Hematopoietic multipotent progenitor cell treated with erythropoietin and hydrocortisone succinate and interleukin-3 and kit ligand, for 8 days (in vitro differentiated cells): ENCODE results near the gene TEX36.
"Not testable (repeated sequence)": the region's sequence is repeated elsewhere in the genome, so short reads cannot be mapped to it uniquely, and the experiment has no call there.

Source experiments
- DNase-seq: peaks from one replicate; pipeline ENCODE4 v3.0.0-alpha.2; 2015

TEX36 gene, protein sequence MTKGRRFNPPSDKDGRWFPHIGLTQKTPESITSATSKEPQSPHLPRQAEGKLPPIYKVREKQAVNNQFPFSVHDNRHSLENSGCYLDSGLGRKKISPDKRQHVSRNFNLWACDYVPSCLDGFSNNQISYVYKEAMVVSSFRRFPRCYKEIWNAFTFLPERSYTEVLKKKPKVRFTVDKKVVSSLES

DNA sequence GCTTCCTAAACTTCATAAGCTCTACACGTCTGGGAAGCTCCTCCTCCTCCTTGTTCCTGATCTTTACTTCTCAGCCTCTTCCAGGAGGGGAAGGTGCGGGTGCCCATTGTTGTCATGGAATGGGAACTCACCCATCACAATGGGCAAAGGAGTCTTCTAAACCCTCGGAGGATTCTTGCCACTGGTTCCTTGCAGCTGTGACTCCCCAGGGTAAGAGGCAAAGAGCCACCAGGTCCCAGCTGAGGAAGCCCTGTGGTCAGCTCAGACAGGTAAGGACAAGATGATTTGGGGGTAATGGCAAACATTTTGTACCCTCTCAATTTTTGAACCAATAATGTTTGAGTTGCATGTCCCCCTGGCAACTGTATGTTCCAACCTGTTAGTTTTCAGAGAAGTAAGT lies at the start of gene TEX36:
TSS of gene TEX36 (minus strand) at position 101 of the 400 bp plus-strand sequence. CDS start 174 bp downstream, outside the sequence.
- no peak for DNase-seq

DNA sequence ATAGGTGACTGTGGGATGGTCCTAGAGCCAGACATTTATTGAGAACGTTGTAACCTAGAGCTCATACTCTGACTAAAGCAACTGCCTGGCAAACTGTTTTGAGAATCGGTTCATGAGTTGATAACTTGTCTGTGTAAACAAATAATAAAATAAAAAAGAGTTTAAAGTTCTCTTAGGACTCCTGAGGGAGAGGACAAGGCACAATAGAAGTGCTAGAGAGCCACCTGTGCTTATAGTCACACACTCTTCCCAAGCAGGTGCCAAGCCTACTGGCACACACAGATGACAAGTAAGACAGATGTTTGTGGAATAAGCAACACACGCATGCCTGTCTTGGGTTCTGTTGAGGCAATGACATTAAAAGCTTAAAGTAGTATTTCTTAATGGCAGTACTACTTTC lies 44.5 kb upstream of the TEX36 start:
- no peak for DNase-seq

DNA sequence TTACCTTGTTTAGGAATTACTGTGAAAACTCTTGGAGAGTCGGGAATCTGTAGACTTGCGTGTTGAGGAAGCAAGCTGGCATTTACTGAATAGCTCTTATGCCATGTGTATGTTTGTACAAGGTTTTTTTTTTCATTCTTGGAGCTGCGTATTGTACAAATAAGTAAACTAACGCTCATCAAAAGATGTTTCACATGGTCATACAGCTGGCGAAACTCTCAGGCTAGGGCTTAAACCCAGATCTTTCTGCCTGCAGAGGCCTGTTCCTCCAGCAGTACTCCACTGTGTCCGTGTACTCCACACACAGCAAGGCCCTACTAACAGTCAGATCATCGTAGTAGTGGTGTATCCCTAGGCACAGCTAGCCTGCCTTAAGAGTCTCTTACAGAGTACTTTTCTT lies 44.0 kb upstream of the TEX36 start:
- no peak for DNase-seq

DNA sequence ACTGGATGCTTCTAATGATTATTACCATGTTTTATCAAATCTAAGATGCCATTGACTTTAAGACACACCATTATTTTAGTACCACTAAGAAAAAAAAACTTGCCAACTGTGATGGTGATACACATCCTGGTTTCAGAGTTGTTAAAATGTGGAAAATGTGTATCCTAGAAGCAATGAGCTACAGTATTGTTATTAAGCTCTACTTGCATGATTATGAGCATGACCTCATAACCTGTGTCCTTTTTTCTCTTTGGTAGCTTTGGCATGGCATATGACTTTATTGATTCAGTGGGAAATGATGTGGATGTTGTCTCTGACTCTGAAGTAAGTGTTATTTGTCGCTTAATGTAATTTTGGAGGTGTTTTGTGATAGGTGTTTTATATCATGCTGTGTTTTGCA lies 39.8 kb upstream of the TEX36 start:
- no peak for DNase-seq

DNA sequence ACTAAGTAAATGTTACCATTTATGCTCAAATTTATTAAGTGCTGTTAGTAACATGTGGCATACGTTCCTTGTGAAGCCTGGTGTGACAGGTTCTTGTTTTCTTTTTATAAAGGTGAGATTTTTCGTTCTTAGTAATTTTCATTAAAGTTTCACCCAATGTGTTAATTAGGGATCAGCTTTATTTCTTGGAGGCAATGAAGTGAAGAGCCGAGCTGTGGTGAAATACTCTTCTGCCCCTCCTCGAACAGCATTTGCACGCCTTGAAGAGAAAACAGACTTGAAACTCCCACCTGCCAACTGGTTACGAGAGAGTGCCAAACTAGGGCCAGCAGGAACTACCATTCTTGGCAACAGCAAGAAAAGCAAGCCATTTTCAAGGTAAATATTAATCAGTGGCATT lies 38.1 kb upstream of the TEX36 start:
- no peak for DNase-seq

DNA sequence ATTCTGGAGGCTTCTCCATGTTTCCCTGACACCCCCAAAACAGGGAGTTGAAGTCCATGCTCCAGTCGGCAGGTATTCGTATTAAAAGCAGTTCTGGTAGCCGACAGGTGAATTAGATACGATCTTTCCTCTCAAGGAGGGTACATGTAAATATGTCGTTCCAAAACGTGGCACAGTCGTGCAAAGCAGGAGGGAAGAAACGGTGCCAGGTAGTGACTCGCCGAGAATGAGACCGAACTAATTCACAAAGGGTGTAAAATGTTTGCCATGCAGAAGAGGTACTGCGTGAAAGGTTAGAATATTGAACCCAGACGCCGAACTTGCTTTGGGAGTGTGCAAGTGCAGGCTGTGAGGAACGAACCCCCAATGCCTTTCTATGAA lies 37.0 kb upstream of the TEX36 start:
- no peak for DNase-seq

DNA sequence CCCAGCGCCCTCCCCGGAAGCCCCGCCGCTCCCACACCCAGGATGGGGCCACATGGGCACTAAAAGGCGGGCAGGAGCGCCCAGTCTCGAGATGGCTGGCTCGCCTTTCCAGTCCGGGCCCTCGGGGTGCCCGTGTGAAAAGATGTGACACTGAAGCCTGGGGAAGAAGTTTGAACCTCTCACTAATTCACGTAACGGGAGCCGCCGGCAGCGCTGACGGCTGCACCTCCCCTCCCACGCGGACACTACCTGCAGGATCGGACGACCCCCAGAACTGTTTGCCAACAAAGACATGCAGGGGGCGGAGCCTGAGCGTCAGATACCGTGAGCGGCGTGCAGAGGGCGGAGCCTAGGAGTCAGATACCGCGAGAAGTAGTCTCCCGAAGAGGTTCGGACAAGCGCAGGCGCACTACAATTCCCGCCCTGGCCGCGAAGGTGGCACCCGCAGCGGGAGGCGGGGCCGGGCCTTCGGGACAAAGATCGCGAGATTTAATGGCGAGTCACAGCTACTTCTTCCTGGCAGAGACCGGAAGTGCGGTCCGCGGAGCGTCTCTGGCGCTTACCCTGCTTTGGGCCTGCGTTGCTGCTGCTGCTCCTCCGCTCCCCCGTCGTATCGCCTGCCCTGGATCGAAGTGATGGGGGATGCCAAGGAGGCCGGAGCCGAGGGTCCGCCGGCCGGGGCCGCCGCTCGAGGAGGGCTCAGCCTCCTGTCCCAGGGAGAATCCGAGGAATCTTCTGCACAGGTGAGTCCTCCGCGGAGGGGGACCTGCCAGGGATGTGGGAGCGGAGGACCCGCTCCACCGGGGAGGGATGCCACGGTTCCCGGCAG lies 36.4 kb upstream of the TEX36 start, which contains the start of gene EDRF1:
TSS of gene EDRF1 (plus strand) at position 537 of the 829 bp plus-strand sequence. CDS start at position 636, 99 bp downstream.
- peak; percentile 99 for DNase-seq

DNA sequence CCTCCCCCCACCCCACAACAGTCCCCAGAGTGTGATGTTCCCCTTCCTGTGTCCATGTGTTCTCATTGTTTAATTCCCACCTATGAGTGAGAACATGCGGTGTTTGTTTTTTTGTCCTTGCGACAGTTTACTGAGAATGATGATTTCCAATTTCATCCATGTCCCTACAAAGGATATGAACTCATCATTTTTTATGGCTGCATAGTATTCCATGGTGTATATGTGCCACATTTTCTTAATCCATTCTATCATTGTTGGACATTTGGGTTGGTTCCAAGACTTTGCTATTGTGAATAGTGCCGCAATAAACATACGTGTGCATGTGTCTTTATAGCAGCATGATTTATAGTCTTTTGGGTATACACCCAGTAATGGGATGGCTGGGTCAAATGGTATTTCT lies 31.8 kb upstream of the TEX36 start:
- DNase-seq, result not testable (repeated sequence)

DNA sequence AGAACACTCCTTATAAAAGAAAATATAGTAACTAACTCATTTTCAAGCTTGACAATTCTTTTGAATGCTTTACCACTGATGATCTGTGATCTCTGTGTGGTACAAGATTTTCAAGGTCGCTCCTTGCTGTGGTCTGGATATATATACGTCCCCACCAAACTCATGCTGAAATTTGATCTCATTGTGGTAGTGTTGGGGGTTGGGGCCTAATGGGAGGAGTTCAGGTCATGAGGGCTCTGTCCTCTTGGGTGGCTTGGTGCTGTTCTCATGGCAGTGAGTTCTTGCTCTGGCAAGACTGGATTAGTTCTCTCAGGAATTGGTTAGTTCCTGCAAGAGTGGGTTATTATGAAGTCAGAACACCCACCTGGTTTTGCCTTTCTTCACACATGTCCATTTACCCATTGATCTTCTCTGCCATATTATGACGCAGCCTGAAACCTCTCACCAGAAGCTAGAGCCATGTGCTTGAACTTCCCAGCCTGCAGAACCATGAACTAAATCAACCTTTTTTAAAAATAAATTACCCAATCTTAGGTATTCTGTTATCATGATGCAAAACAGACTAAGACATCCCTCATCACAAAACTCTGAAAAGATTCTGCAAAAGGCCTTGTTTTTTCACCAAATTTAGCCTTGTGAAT lies 28.3 kb upstream of the TEX36 start:
- no peak for DNase-seq

DNA sequence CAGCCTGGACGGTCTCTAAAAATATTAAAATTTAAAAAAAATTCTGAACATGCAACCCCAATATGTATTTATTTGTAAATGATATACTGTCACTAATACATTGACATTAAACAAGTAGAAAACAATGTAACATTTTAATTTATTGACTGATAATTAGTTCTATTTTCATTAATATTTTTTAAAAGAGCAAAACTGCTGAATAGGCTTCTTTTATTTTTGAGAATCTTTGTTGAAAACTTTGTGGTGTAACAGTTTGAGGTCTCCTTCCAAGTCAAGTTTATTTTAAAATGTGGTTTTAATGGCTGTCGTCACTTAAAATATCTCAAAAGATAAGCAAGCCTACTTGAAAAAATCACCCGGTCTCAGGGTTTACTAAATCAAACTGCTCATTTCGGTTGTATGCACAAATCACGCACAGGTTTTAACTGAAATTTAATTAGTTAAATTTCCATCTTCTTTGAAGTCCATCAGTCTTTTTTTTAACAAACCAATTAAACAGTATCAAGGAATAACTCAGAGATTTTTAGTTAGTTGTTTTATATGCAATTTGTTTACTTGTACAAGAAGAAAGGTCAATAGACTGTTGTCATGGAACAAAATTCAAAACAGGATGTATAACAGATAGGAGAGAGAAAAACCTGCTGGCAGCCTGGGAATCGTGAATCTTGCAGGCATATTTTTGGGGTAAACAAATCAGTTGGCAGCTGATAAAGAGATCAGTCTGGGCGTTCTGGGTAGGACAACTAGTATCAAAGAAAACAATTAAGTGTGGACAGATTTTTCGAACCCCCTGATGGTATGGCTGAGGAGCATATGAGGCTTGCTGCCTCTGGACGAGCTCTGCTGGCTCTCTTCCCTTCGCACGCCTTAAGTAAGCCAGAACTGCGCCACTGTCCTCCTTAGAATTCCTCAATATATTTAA lies 26.9 kb upstream of the TEX36 start:
- DNase-seq, result no peak

DNA sequence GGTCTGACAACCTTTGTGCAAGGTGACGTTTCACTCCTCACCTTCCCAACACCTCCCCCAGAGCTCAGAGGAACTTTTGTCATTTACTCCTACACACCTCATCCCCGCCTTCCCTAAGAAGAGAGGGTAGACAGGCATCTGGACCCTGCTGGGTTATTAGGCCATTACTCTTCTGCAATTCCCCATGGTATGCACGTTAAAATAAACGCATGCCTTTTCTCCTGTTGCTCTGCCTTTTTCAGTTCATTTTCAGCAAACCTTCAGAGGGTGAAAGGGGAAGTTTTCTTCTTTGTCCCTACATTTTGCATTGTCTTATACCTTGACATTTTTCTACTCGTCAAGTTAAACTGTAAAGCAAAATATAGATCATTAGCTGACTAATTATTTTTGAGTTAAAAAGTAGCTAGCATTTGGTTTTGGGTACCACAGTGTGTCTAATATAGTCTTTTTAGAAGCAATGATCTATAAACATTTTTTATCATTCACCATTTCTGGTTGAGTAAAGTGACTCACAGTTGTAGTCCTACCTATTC lies 26.1 kb upstream of the TEX36 start:
- DNase-seq, result no peak

DNA sequence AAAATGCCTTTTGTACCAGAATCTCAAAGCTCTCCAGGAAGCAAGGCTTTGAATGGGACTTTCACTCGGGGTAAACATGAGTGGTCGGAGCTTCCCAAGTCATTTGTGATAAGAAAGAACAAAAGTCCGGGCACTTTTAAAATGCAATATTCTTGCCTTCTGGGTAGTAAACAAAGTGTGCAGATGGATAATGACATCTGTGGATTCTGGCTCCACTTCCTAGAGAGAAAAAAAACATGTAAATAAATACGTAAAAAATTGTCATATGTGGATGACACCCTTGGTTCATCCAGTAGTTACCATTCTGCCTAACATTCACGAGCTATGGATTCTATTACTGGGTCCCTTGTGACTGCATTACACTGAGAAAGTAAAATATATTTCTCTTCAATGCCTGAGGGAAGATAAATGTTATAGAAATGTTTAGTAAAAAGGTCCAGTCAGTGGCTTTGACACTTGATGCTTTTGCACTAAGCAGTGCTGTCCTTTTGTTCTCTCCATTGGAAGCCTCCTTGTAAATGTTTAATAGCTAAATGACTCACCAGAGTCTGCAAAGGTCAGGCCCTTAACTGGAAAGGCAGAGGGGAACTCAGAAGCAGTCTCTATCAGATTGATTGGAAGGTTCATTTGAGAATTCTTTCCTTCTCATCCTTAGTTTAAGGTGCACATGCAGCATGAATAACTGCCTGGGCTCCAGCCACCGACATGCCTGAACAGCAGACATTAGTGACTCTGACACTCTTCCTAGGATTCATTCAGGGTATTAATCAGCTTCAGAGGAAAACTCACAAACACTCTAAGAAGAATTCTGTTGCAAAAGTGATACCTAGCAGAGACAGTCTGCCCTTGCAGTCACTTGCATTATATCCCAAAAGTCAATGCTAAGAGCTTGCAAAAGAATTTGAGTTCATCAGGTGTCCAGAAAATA lies 24.8 kb upstream of the TEX36 start:
- no peak for DNase-seq

DNA sequence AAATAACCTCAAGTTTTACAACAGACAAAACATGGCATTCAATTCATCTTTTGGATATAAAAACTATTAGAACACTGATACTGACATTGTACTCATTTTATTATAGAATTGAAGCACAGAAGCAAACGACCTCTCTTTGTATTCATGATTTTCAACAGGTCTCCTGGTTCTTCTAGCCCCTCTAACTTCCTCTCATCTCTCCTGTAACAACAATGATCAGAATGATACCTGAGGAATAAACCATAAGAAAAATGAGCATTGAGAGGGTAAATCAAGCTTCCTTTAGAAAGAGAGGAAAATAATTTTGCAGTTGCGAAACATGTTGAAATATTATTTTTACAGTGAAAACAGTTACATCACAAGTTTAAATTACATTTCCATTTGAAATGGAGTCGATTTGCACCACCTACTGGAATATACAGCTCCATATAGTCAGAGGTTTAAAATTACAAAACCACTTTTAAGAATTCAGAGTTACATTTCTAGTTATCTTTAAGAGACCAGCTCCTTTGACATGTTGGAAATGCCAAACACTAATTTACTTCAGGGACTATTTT lies 17.5 kb upstream of the TEX36 start:
- no peak for DNase-seq

DNA sequence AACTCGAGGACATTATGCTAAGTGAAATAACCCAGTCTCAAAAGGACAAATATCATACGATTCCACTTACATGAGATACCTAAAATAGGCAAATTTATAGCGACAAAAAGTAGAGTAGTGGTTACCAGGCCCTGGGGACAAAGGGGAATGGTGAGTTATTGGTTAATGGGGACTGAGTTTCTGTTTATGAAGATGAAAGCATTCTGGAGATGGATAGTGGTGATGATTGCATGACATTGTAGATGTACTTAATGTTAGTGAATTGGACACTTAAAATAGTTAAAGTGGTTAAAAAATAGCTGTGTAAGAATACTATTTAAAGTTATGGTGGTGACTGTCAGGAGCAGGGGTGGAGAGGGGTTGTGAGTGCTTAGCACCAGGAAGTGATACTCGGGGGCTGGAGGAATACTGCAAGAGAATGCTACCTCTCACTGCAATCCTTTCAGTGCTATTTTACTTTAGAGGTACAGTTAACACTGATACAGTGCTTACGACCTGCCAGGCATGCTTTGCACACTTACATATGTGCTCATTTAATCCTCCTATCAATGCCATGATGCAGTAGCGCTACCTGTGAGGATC lies 16.7 kb upstream of the TEX36 start:
- no peak for DNase-seq

DNA sequence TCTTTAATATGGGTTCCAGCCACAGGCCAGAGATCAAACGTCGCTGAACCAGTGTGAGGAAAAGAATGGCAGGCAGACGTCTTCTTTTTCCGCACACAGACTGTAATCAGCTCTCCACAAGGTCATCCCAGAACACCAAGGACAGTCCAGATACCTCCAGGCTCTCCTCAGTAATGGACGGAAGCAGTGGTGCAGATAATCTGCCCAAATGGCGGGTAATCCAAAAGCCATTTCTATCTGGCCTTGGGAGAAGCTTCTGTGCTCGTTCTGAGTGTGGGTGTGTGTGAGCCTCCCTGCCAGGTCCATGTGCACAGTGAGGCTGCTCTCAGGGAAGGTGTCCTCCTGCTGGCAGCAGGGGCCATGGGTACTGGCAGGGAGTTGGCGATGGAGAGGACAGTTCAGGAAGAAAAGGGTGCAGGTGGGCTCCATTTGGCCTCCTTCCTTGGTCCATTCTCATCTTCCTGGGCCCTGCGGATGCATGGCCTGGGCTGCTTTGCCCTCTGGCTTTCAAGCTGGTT lies 15.6 kb upstream of the TEX36 start:
- DNase-seq, result no peak

DNA sequence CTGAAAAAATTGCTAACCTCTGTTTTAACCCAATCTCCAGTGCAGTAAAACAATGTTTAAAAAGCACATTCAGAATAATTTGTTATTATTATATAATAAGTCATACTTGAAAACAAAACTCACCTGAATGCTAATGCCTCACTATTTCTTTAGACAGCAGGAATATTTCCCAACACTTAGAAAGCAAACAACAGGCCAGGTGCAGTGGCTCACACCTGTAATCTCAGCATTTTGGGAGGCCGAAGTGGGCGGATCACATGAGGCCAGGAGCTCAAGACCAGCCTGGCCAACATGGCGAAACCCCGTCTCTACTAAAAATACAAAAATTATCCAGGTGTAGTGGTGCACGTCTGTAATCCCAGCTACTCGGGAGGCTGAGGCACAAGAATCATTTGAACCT lies 13.9 kb upstream of the TEX36 start:
- DNase-seq, result not testable (repeated sequence)

DNA sequence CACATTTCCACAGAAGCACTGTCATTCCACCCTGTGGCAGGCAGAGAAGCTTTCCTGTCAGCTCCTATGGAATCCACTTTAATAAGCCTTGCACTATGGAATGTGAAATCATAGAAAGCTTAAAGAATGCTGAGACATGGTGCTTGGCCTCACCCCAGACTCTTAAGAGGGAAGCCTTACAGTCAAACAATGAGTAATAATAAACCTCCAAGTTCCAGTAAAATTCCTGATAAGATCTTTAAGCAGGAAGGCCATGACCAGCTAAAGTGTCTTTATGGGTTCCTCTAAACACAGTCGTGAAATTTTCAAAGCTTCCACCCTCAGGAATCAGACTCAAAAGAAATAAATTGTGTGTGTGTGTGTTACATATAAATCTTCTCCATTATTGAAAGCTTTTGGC lies 11.9 kb upstream of the TEX36 start:
- DNase-seq, result no peak

DNA sequence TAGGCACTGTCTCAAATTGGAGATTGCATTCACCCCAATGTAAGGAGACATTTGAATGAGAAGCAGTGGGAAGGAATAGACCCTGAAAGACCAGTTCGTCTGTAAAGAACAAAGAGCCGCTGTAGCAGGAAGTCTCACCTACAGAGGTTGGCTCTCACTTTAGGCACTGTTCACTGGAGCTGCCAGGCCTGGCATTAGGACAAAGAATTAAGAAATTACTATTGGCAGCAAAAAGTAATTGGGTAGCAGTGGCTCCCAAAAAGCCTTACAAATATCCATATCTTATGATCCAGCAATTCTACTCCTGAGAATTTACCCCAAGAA lies 10.5 kb upstream of the TEX36 start:
- DNase-seq, result no peak

DNA sequence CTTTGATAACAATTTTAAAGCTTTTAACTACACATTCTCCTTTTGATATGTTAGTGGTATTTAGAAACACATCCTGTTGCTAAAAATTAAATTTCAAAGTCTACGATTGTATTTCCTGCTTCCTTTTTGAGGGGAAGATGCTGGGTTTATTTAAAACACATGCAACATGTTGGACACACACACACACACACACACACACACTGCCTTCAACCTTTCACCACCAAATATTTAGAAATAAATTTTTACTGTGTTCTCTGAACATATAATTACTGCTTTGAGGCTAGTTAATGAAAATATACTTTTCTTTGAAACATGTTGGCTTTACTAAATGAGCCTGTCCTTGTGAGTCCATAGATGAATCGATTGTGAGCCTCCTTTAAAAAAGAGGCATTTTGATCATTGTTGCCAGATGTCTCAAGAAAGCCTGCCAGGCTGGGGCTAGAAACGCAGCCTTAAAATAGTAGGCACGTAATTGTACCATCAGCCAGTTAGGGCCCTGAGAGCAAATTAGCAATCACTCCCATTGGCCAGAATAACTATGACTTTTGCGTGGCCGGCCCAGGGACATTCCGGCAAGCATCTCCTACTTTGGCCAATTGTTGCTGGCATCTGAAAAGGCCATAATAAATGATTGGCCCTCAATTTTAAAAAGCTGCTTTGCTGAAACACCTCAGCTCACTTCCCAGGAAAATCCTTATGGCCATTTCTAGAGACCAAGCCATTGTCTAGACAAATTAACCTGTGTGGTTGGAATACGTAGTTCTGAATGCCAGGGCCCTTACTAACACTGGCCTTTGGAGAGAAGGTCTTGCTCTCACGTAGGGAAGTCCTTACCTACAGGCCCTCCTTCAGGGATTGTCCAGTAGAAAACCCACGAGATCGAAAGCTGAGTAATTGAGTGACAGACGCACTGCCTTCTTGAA lies 9.9 kb upstream of the TEX36 start:
- no peak for DNase-seq

DNA sequence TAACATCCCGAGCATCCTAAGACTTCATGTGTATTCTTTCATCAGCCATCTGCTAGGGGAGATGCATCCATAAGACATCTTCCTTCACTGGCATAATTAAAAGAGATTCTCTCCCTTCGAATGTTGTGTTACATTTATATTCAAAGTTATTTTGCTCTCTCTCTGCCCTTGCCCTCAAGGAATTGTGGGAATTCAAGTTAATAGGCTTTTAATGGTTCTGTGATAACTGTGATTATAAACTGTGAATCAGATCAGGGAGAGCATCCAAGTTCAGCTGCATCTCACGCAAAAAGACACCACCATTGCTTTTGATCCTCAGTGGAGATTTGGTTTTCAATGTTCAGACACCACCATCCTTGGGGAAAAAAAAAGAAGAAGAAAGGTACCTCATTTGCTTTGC lies 9.2 kb upstream of the TEX36 start:
- no peak for DNase-seq
